ENCODE measurements around the gene GLP1R.
"Not testable (repeated sequence)": the region's sequence is repeated elsewhere in the genome, so short reads cannot be mapped to it uniquely, and the experiment has no call there.

GLP1R gene

DNA sequence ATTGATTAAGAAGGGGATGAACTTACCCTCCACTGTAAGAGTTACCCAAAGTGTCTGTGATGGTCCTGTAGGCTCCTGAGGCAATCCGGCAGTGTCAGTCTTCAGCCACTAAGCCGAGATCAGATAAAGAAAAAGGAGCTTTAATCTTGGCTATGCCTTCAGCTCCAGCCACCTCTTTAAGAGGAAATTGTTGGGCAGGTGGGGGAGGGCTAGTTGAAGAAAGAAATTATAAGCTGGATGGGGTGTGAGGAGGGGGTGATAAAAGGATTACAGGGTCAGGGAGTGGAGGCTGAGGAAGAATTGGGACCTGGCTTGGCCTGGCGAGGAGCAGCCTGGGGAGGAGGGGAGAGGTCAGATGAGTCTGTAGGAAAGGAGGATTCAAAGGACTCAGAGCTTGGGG lies 86.2 kb downstream of the GLP1R start:
- not testable (repeated sequence) for DNase-seq

DNA sequence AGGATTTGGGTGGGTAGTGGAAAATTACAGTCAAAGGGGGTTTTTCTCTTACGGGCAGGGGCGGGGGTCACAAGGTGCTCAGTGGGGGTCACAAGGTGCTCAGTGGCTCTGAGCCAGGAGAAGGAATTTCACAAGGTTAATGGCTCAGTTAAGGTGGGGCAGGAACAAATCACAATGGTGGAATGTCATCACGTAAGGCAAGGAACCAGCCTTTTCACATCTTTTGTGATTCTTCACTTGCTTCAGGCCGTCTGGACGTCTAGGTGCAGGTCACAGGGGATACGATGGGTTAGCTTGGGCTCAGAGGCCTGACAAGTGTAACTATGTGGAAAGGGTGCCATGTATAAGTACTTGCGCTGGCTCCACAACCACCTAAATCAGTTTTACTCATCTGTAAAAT lies 87.6 kb downstream of the GLP1R start:
- DNase-seq: not testable (repeated sequence)

DNA sequence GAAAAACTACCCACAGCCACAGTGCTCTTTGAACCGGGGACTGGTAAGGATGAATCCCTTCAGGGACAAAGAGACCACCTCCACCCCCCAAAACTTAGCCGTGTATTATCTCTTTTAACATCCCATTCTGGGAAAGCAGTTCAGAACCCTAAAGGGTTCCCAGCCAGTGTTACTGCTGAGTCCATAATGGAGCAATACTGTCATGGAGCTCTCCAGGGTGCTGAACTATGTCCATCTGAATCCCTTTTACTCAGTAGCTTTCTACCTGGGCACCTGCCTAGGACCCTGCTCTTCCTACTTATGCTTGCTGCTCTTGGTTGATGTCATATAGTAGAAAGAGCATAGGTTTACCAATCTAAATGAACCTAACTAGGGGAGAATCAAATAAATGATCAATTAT lies 88.7 kb downstream of the GLP1R start:
- DNase-seq: peak; percentile 20 to 45
